Trophoblast cell (in vitro differentiated cells and primary cell): ENCODE results near the gene KRTAP21-3.

Experiments
- DNase-seq, 2 donors: peaks; one replicate each; pipeline ENCODE4 v3.0.0-alpha.2; 2016
- H2AFZ ChIP-seq: 2 replicates; pipeline ENCODE4 v1.6.1; 2013; ENCODE audit warnings: low read length, moderate library complexity, mild to moderate bottlenecking; ENCODE audit not compliant: insufficient read depth, poor library complexity
- H2AK5ac ChIP-seq: 2 replicates; pipeline ENCODE4 v1.6.1; 2013; ENCODE audit warnings: mild to moderate bottlenecking, low read length
- H2BK120ac ChIP-seq: 2 replicates; pipeline ENCODE4 v1.6.1; 2013; ENCODE audit warnings: low read length, mild to moderate bottlenecking, moderate library complexity; ENCODE audit not compliant: insufficient read depth, poor library complexity
- H2BK12ac ChIP-seq: 2 replicates; pipeline ENCODE4 v1.6.1; 2013; ENCODE audit warnings: mild to moderate bottlenecking, low read length, moderate library complexity
- H2BK5ac ChIP-seq: 2 replicates; pipeline ENCODE4 v1.6.1; 2013; ENCODE audit warnings: low read length, low read depth, moderate library complexity, mild to moderate bottlenecking; ENCODE audit not compliant: poor library complexity
- H3K14ac ChIP-seq: 2 replicates; pipeline ENCODE4 v1.6.1; 2013; ENCODE audit warnings: mild to moderate bottlenecking, low read length
- H3K18ac ChIP-seq: 2 replicates; pipeline ENCODE4 v1.6.1; 2013; ENCODE audit warnings: mild to moderate bottlenecking, low read length
- H3K23ac ChIP-seq: 2 replicates; pipeline ENCODE4 v1.6.1; 2013; ENCODE audit warnings: low read length
- H3K27ac ChIP-seq: 2 replicates; pipeline ENCODE4 v1.5.1; 2013; ENCODE audit warnings: low read depth, mild to moderate bottlenecking, inconsistent platforms, low read length, moderate library complexity
- H3K27me3 ChIP-seq: 2 replicates; pipeline ENCODE4 v1.6.1; 2013; ENCODE audit warnings: inconsistent platforms, mild to moderate bottlenecking, low read length, moderate library complexity; ENCODE audit not compliant: insufficient read depth
- H3K36me3 ChIP-seq, 2 experiments: 1 replicate in 1 of 2; 2 replicates in 1 of 2; pipeline ENCODE4 v1.6.1; 2013; ENCODE audit warnings: low read length in 2 of 2, mild to moderate bottlenecking in 2 of 2, moderate library complexity in 1 of 2; ENCODE audit not compliant: insufficient read depth in 2 of 2, control insufficient read depth in 1 of 2
- H3K4ac ChIP-seq: 2 replicates; pipeline ENCODE4 v1.6.1; 2013; ENCODE audit warnings: low read depth, mild to moderate bottlenecking, low read length, moderate library complexity
- H3K4me1 ChIP-seq, 2 experiments: 1 replicate in 1 of 2; 2 replicates in 1 of 2; pipeline ENCODE4 v1.6.1; 2013; ENCODE audit warnings: low read length in 2 of 2, mild to moderate bottlenecking in 2 of 2, moderate library complexity in 1 of 2; ENCODE audit not compliant: insufficient read depth in 2 of 2, control insufficient read depth in 1 of 2
- H3K4me2 ChIP-seq: 2 replicates; pipeline ENCODE4 v1.6.1; 2013; ENCODE audit warnings: inconsistent platforms, mild to moderate bottlenecking, low read length, moderate library complexity
- H3K4me3 ChIP-seq: 2 replicates; pipeline ENCODE4 v1.5.1; 2013; ENCODE audit warnings: mild to moderate bottlenecking, low read depth, low read length, inconsistent platforms
- H3K79me1 ChIP-seq: one replicate; pipeline ENCODE4 v1.6.1; 2013; ENCODE audit warnings: low read length
- H3K79me2 ChIP-seq: 2 replicates; pipeline ENCODE4 v1.6.1; 2013; ENCODE audit warnings: low read length, mild to moderate bottlenecking; ENCODE audit not compliant: control insufficient read depth, insufficient read depth, poor library complexity
- H3K9ac ChIP-seq: 2 replicates; pipeline ENCODE4 v1.6.1; 2013; ENCODE audit warnings: mild to moderate bottlenecking, low read length
- H3K9me3 ChIP-seq: 2 replicates; pipeline ENCODE4 v1.6.1; 2013; ENCODE audit warnings: low read depth, mild to moderate bottlenecking, control low read depth, inconsistent platforms, low read length; ENCODE audit not compliant: insufficient read depth
- H4K12ac ChIP-seq: 2 replicates; pipeline ENCODE4 v1.6.1; 2013; ENCODE audit warnings: low read depth, mild to moderate bottlenecking, low read length, moderate library complexity
- H4K8ac ChIP-seq: 2 replicates; pipeline ENCODE4 v1.6.1; 2013; ENCODE audit warnings: low read depth, mild to moderate bottlenecking, low read length, moderate library complexity
- H4K91ac ChIP-seq: one replicate; pipeline ENCODE4 v1.6.1; 2013; ENCODE audit warnings: low read depth, mild to moderate bottlenecking, low read length, moderate library complexity
- WGBS: extraction: QIAGEN DNeasy Blood & Tissue Kit; methylation state at CpG from one replicate; pipeline ENCODE4 v1.1.7; 2013; ENCODE audit warnings: missing lambda C conversion rate; ENCODE audit not compliant: insufficient read length, insufficient coverage; ENCODE audit errors: extremely low coverage; 5-methylcytosine and 5-hydroxymethylcytosine counted together

The KRTAP21-3 gene

GRCh38 chr21:30719401-30719800 is 824 bp upstream of the KRTAP21-3 start:
- Histone ChIP-seq H3K4me2 (no peak overlapping the region), H3K36me3 (no peaks in the 10 kb centered on the region), H4K91ac (no peak overlapping the region), H3K79me1 (no peaks in the 10 kb centered on the region), H2BK5ac (no peak overlapping the region), H3K4me3 (no peak overlapping the region), H3K4me1 (no peaks in the 10 kb centered on the region), H3K14ac (no peak overlapping the region), H3K4ac (no peak overlapping the region), H3K18ac (no peak overlapping the region), H2BK120ac (no peak overlapping the region), H4K12ac (no peak overlapping the region), H4K8ac (no peak overlapping the region), H3K9me3 (no peaks in the 10 kb centered on the region), H3K9ac (no peak overlapping the region), H2BK12ac (no peak overlapping the region), H2AFZ (no peak overlapping the region), H3K79me2 (no peaks in the 10 kb centered on the region), H3K23ac (no peak overlapping the region), H3K27ac (no peak overlapping the region), H3K27me3 (no peaks in the 10 kb centered on the region), H2AK5ac (no peak overlapping the region)
- no CpG with 5 or more reads among the region's 1 CpG for WGBS
- DNase-seq: no peak

GRCh38 chr21:30717105-30717504 is 1.5 kb downstream of the KRTAP21-3 start:
- no peak overlapping the region for H2BK12ac ChIP-seq
- no peak overlapping the region for H3K9ac ChIP-seq
- H4K91ac ChIP-seq: no peak overlapping the region
- H3K9me3 ChIP-seq: no peaks in the 10 kb centered on the region
- no peaks in the 10 kb centered on the region for H3K27me3 ChIP-seq
- no peak overlapping the region for H3K23ac ChIP-seq
- H2BK5ac ChIP-seq: no peak overlapping the region
- H3K18ac ChIP-seq: no peak overlapping the region
- H3K4ac ChIP-seq: no peak overlapping the region
- H3K36me3 ChIP-seq: no peaks in the 10 kb centered on the region
- H3K4me3 ChIP-seq: no peak overlapping the region
- H2AK5ac ChIP-seq: no peak overlapping the region
- no peaks in the 10 kb centered on the region for H3K4me1 ChIP-seq
- no peak overlapping the region for H4K12ac ChIP-seq
- H2AFZ ChIP-seq: no peak overlapping the region
- no peak overlapping the region for H4K8ac ChIP-seq
- no peak overlapping the region for H2BK120ac ChIP-seq
- WGBS: no CpG with 5 or more reads among the region's 2 CpGs
- no peaks in the 10 kb centered on the region for H3K79me2 ChIP-seq
- no peak overlapping the region for H3K4me2 ChIP-seq
- no peak for DNase-seq
- H3K79me1 ChIP-seq: no peaks in the 10 kb centered on the region
- no peak overlapping the region for H3K27ac ChIP-seq
- no peak overlapping the region for H3K14ac ChIP-seq

GRCh38 chr21:30714946-30715345 is 3.6 kb downstream of the KRTAP21-3 start:
- Histone ChIP-seq H3K27me3 (no peaks in the 10 kb centered on the region), H3K9ac (no peak overlapping the region), H4K8ac (no peak overlapping the region), H3K4me1 (no peaks in the 10 kb centered on the region), H3K79me1 (no peaks in the 10 kb centered on the region), H3K14ac (no peak overlapping the region), H3K4me2 (no peak overlapping the region), H3K4me3 (no peak overlapping the region), H3K36me3 (no peaks in the 10 kb centered on the region), H2AFZ (no peak overlapping the region), H4K12ac (no peak overlapping the region), H3K23ac (no peak overlapping the region), H2AK5ac (no peak overlapping the region), H3K18ac (no peak overlapping the region), H3K27ac (no peak overlapping the region), H3K79me2 (no peaks in the 10 kb centered on the region), H2BK12ac (no peak overlapping the region), H2BK120ac (no peak overlapping the region), H2BK5ac (no peak overlapping the region), H4K91ac (no peak overlapping the region), H3K9me3 (no peaks in the 10 kb centered on the region), H3K4ac (no peak overlapping the region)
- WGBS: no CpG with 5 or more reads among the region's 2 CpGs
- no peak for DNase-seq

- no CpG with 5 or more reads among the region's 3 CpGs for WGBS
- H2BK12ac ChIP-seq: no peak overlapping the region
Observed at GRCh38 chr21:30714456-30714855, 4.1 kb downstream of the KRTAP21-3 start.

More at GRCh38 chr21:30714456-30714855, 4.1 kb downstream of the KRTAP21-3 start:
- H4K8ac ChIP-seq: no peak overlapping the region
- no peaks in the 10 kb centered on the region for H3K79me2 ChIP-seq
- no peak overlapping the region for H3K14ac ChIP-seq
- no peak for DNase-seq
- H3K4me3 ChIP-seq: no peak overlapping the region
- H3K9me3 ChIP-seq: no peaks in the 10 kb centered on the region
- H3K4me2 ChIP-seq: no peak overlapping the region
- H3K27ac ChIP-seq: no peak overlapping the region
- H3K27me3 ChIP-seq: no peaks in the 10 kb centered on the region
- no peak overlapping the region for H3K23ac ChIP-seq
- H2BK5ac ChIP-seq: no peak overlapping the region
- no peak overlapping the region for H3K18ac ChIP-seq
- no peak overlapping the region for H4K91ac ChIP-seq
- H2AK5ac ChIP-seq: no peak overlapping the region
- no peak overlapping the region for H3K9ac ChIP-seq
- H3K79me1 ChIP-seq: no peaks in the 10 kb centered on the region
- H3K4ac ChIP-seq: no peak overlapping the region
- H2AFZ ChIP-seq: no peak overlapping the region
- H4K12ac ChIP-seq: no peak overlapping the region
- no peak overlapping the region for H2BK120ac ChIP-seq
- H3K36me3 ChIP-seq: no peaks in the 10 kb centered on the region
- H3K4me1 ChIP-seq: no peaks in the 10 kb centered on the region
